Peyer's patch (tissue), 4 donors: ENCODE results near the gene SIPA1L3.

ENCODE experiments used
- POLR2A ChIP-seq, 2 donors: fragments of 450-650 bp; IDR thresholded peaks; one replicate each; pipeline ENCODE4 v1.5.1; 2017; ENCODE audit warnings: antibody characterized with exemption in 2 of 2, mild to moderate bottlenecking in 2 of 2, moderate library complexity in 2 of 2
- TF ChIP-seq, protein P1 (sequence below), 6 experiments: fragments of 450-650 bp in 4 of 6; fragments of 200-600 bp in 2 of 6; sonication (generic) in 1 of 6; IDR thresholded peaks; one replicate each; pipeline ENCODE4 v1.5.1; 2017 to 2019; ENCODE audit warnings: antibody characterized with exemption in 6 of 6, mild to moderate bottlenecking in 3 of 6, moderate library complexity in 1 of 6

DNA sequence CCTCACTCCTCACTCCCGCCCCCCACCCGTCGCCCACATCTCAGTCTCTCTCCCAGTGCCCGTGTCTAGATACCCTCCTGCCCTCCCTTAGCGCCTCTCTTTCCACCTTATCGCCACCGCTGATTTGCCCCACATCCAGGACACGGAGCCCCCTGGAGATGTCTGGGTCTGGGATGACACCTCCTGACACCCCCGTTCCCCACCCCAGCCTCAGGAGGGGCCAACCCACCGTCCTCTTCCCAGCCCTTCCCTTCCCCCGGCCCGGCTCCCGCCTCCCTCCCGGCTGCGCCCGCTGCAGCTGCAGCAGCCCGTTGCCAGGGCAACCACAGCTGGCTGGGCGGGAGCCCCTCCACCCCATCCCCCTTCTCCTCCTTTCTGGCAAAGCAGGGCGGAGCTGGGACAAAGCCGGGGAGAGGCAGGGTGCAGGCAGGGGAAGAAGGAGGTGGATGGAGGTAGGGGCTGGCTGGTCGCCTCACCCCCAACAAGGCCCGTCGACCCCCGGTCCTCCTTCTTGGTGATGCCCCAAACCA is 303.5 kb downstream of the SIPA1L3 start:
- TF ChIP-seq, protein P1, sequence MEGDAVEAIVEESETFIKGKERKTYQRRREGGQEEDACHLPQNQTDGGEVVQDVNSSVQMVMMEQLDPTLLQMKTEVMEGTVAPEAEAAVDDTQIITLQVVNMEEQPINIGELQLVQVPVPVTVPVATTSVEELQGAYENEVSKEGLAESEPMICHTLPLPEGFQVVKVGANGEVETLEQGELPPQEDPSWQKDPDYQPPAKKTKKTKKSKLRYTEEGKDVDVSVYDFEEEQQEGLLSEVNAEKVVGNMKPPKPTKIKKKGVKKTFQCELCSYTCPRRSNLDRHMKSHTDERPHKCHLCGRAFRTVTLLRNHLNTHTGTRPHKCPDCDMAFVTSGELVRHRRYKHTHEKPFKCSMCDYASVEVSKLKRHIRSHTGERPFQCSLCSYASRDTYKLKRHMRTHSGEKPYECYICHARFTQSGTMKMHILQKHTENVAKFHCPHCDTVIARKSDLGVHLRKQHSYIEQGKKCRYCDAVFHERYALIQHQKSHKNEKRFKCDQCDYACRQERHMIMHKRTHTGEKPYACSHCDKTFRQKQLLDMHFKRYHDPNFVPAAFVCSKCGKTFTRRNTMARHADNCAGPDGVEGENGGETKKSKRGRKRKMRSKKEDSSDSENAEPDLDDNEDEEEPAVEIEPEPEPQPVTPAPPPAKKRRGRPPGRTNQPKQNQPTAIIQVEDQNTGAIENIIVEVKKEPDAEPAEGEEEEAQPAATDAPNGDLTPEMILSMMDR (IDR thresholded peaks at IDR 0.05) = no peak
- no peak for TF ChIP-seq POLR2A (IDR thresholded peaks at IDR 0.05)
